ENCODE results near the gene NUBPL.
"Not testable (repeated sequence)": the region's sequence is repeated elsewhere in the genome, so short reads cannot be mapped to it uniquely, and the experiment has no call there.

Gene NUBPL

GRCh38 chr14:31813724-31814490 lies 252.7 kb downstream of the NUBPL start:
- not testable (repeated sequence) for DNase-seq (ENCODE audit: low spot score)

- no peak for DNase-seq (ENCODE audit: low spot score)
These were observed 258.1 kb downstream of the NUBPL start for GRCh38 chr14:31819281-31819680.

- DNase-seq (ENCODE audit: low spot score): no peak
These were observed 264.3 kb downstream of the NUBPL start for GRCh38 chr14:31825459-31825858.

GRCh38 chr14:31827325-31827724 lies 266.1 kb downstream of the NUBPL start:
- DNase-seq (ENCODE audit: low spot score): no peak

GRCh38 chr14:31828946-31829868 lies 268.0 kb downstream of the NUBPL start:
- no peak for DNase-seq (ENCODE audit: low spot score)

- no peak for DNase-seq (ENCODE audit: low spot score)
These were observed 273.4 kb downstream of the NUBPL start for GRCh38 chr14:31834616-31835015.

- no peak for DNase-seq (ENCODE audit: low spot score)
These were observed 273.8 kb downstream of the NUBPL start for GRCh38 chr14:31835049-31835448.

GRCh38 chr14:31837031-31837430 lies 275.8 kb downstream of the NUBPL start:
- DNase-seq (ENCODE audit: low spot score): no peak

- no peak for DNase-seq (ENCODE audit: low spot score)
These were observed 281.7 kb downstream of the NUBPL start for GRCh38 chr14:31842899-31843298.

GRCh38 chr14:31843361-31844091 lies 282.3 kb downstream of the NUBPL start:
- no peak for DNase-seq (ENCODE audit: low spot score)

- DNase-seq (ENCODE audit: low spot score): no peak
These were observed 293.4 kb downstream of the NUBPL start for GRCh38 chr14:31854508-31855075.

GRCh38 chr14:31855262-31855661 lies 294.1 kb downstream of the NUBPL start:
- no peak for DNase-seq (ENCODE audit: low spot score)

- not testable (repeated sequence) for DNase-seq (ENCODE audit: low spot score)
These were observed 294.8 kb downstream of the NUBPL start for GRCh38 chr14:31856003-31856402.

GRCh38 chr14:31858868-31859267 lies 297.7 kb downstream of the NUBPL start:
- DNase-seq (ENCODE audit: low spot score): no peak

- DNase-seq (ENCODE audit: low spot score): no peak
These were observed 304.0 kb downstream of the NUBPL start for GRCh38 chr14:31864937-31865855.

GRCh38 chr14:31867570-31867969 lies 306.4 kb downstream of the NUBPL start:
- DNase-seq (ENCODE audit: low spot score): no peak

- not testable (repeated sequence) for DNase-seq (ENCODE audit: low spot score)
These were observed 306.9 kb downstream of the NUBPL start for GRCh38 chr14:31868096-31868495.

- no peak for DNase-seq (ENCODE audit: low spot score)
These were observed 315.5 kb downstream of the NUBPL start for GRCh38 chr14:31876741-31877140.

GRCh38 chr14:31877255-31877798 lies 316.1 kb downstream of the NUBPL start:
- no peak for DNase-seq (ENCODE audit: low spot score)

- no peak for DNase-seq (ENCODE audit: low spot score)
These were observed 318.6 kb downstream of the NUBPL start for GRCh38 chr14:31879661-31880348.

All from germinal center (tissue), 1 donor.